SH-SY5Y (cell line): ENCODE results near the gene BAZ2B.

ENCODE experiments used
- GATA2 ChIP-seq: IDR thresholded peaks from 2 replicates; pipeline ENCODE4 v1.6.1; 2011; ENCODE audit warnings: mild to moderate bottlenecking, low read depth, low read length
- GATA3 ChIP-seq: IDR thresholded peaks from 2 replicates; pipeline ENCODE4 v1.6.1; 2011; ENCODE audit warnings: low read depth, mild to moderate bottlenecking, low read length, moderate library complexity

GRCh38 chr2:159475793-159476192 lies 140.6 kb downstream of the BAZ2B start:
- TF ChIP-seq GATA2 (no peak), GATA3 (no peak)
